ENCODE data around the gene NCOA4. TPM values are rescaled to one million over a fixed set of nuclear protein-coding genes. Genes with fewer than 3 reads are reported as not detected.

Gene NCOA4
- total RNA-seq, 5 donors from 2014 or later (not counting 1 experiment from before 2014, with no cell fraction given), result 60.1 to 86.8 (median 75.3) TPM

DNA sequence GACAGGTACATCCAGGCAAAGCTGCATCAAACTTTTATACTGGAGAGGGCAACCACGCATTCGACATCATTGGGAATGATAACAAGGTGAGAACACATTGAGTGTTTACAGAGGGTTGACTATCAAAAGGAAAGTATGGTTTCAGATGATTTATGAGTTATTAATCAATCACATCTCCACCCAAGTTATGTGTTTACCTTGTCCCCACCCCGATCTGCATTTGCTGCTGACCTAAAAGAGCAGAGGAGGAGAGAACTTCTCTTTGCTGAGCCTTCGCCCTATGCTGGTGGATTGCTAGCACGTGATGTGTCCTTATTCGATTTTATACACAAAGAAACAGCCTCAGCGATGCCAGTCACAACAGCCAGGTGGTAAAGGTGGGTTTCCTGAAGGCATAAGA is 15.8 kb upstream of the NCOA4 start, which contains the start of gene MSMB:
MSMB (minus strand) TSS at position 9 of the 400 bp plus-strand sequence. CDS start 32 bp downstream, outside the sequence.
- DNase-seq (no peak), ATAC-seq (replicated peaks in 1 of 4) (no peak)
- Histone ChIP-seq H3K27me3 (replicated peaks in 1 of 2; ENCODE audit: control insufficient read depth in 2 of 2, extremely low read depth in 1 of 2, insufficient read depth in 2 of 2, low read length in 1 of 2) (peaks cover 0 to 7% of the 10 kb centered on the region in 2 experiments), H3K27ac (ENCODE audit: low read length) (no peak within 1 kb of the TSS), H3K9me3 (no peaks in the 10 kb centered on the region), H3K36me3 (ENCODE audit: control insufficient read depth in 2 of 2, extremely low read depth in 1 of 2, insufficient read depth in 1 of 2, low read length in 1 of 2) (no peaks in the 10 kb centered on the region), H3K4me3 (ENCODE audit: control insufficient read depth in 1 of 2, extremely low read depth in 1 of 2, low read length in 1 of 2) (no peak within 1 kb of the TSS), H3K4me1 (ENCODE audit: control insufficient read depth in 1 of 2, extremely low read depth in 1 of 2, insufficient read depth in 2 of 2, low read length in 2 of 2) (no peaks in the 10 kb centered on the region)
- no peak within 1 kb of the TSS for H3K27ac Mint-ChIP-seq
- ChIA-PET POLR2A (no interaction called here), CTCF (no interaction called here)
- H3K4me3 Mint-ChIP-seq, result no peak within 1 kb of the TSS
- H3K36me3 Mint-ChIP-seq, result no peaks in the 10 kb centered on the region
- H3K4me1 Mint-ChIP-seq, result no peaks in the 10 kb centered on the region
- 83% methylated on average over 1 of the region's 7 CpGs for WGBS (ENCODE audit: insufficient coverage)
- peaks cover 0 to 2% of the 10 kb centered on the region in 2 donors for H3K27me3 Mint-ChIP-seq
- H3K9me3 Mint-ChIP-seq, result no peaks in the 10 kb centered on the region

DNA sequence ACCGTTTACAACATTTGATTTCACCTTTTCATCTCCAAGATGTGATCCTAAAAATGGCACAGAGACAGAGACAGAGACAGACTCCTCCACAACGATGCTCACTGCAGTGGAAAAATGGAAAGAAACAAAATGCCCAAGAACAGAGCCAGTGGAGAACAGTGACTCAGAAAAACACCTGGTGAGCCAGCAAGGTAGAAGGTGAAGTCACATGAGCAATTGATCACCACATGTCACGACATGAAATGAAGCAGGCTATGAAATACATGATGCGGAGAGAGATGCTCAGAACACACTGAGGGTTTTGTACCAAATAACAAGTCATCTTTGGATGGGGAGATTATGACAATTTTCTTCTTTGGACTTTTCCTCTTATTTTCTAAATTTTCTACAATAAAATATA is 12.1 kb upstream of the NCOA4 start:
- ATAC-seq (replicated peaks in 1 of 4), result no peak
- H3K27me3 Mint-ChIP-seq, result peaks cover 0 to 2% of the 10 kb centered on the region in 2 donors
- H3K27me3 ChIP-seq (replicated peaks in 1 of 2; ENCODE audit: control insufficient read depth in 2 of 2, extremely low read depth in 1 of 2, insufficient read depth in 2 of 2, low read length in 1 of 2), result peaks cover 0 to 4% of the 10 kb centered on the region in 2 experiments

DNA sequence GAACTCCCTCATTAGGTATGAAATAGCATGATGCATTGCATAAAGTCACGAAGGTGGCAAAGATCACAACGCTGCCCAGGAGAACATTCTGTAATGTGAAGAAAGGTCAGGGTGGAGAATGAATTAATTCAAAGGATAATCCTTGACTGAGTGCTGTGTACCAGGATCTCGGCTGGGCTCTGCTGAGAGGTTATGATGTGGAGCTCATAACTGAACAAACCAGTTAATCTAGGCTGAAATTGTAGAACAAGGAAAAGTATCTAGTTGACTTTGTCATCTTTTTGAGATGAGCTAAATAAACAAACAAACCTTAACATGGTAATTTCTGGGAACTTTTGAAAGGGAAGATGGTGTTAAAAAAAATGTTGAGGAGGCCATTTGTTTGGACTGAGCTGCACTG is 9.6 kb upstream of the NCOA4 start:
- no peak overlapping the region for H3K27ac Mint-ChIP-seq
- no peak overlapping the region for H3K27ac ChIP-seq (ENCODE audit: low read length)
- no peaks in the 10 kb centered on the region for H3K9me3 ChIP-seq
- peaks cover 0 to 3% of the 10 kb centered on the region in 2 experiments for H3K27me3 ChIP-seq (replicated peaks in 1 of 2; ENCODE audit: control insufficient read depth in 2 of 2, extremely low read depth in 1 of 2, insufficient read depth in 2 of 2, low read length in 1 of 2)
- peaks cover 0 to 2% of the 10 kb centered on the region in 2 experiments for H3K4me1 ChIP-seq (ENCODE audit: control insufficient read depth in 1 of 2, extremely low read depth in 1 of 2, insufficient read depth in 2 of 2, low read length in 2 of 2)
- no peaks in the 10 kb centered on the region for H3K36me3 ChIP-seq (ENCODE audit: control insufficient read depth in 2 of 2, extremely low read depth in 1 of 2, insufficient read depth in 1 of 2, low read length in 1 of 2)
- DNase-seq, result no peak
- POLR2A ChIA-PET, result no interaction called here
- ATAC-seq (replicated peaks in 1 of 4), result no peak
- no peaks in the 10 kb centered on the region for H3K4me1 Mint-ChIP-seq
- H3K4me3 ChIP-seq (ENCODE audit: control insufficient read depth in 1 of 2, extremely low read depth in 1 of 2, low read length in 1 of 2), result no peak overlapping the region
- CTCF ChIA-PET, result no interaction called here
- H3K36me3 Mint-ChIP-seq, result no peaks in the 10 kb centered on the region
- WGBS (ENCODE audit: insufficient coverage), result 84% methylated on average over 3 of the region's 3 CpGs
- H3K9me3 Mint-ChIP-seq, result no peaks in the 10 kb centered on the region
- no peak overlapping the region for H3K4me3 Mint-ChIP-seq
- H3K27me3 Mint-ChIP-seq, result peaks cover 0 to 2% of the 10 kb centered on the region in 2 donors

More for the DNA sequence above, 12.1 kb upstream of the NCOA4 start:
- H3K4me3 Mint-ChIP-seq, result no peak overlapping the region
- Histone ChIP-seq H3K4me1 (ENCODE audit: control insufficient read depth in 1 of 2, extremely low read depth in 1 of 2, insufficient read depth in 2 of 2, low read length in 2 of 2) (no peaks in the 10 kb centered on the region), H3K27ac (ENCODE audit: low read length) (no peak overlapping the region), H3K4me3 (ENCODE audit: control insufficient read depth in 1 of 2, extremely low read depth in 1 of 2, low read length in 1 of 2) (no peak overlapping the region), H3K36me3 (ENCODE audit: control insufficient read depth in 2 of 2, extremely low read depth in 1 of 2, insufficient read depth in 1 of 2, low read length in 1 of 2) (no peaks in the 10 kb centered on the region), H3K9me3 (no peaks in the 10 kb centered on the region)
- no peaks in the 10 kb centered on the region for H3K9me3 Mint-ChIP-seq
- H3K27ac Mint-ChIP-seq, result no peak overlapping the region
- no peak for DNase-seq
- H3K4me1 Mint-ChIP-seq, result no peaks in the 10 kb centered on the region
- CTCF ChIA-PET, result no interaction called here
- no peaks in the 10 kb centered on the region for H3K36me3 Mint-ChIP-seq
- POLR2A ChIA-PET, result no interaction called here
- 67% methylated on average over 1 of the region's 4 CpGs for WGBS (ENCODE audit: insufficient coverage)

DNA sequence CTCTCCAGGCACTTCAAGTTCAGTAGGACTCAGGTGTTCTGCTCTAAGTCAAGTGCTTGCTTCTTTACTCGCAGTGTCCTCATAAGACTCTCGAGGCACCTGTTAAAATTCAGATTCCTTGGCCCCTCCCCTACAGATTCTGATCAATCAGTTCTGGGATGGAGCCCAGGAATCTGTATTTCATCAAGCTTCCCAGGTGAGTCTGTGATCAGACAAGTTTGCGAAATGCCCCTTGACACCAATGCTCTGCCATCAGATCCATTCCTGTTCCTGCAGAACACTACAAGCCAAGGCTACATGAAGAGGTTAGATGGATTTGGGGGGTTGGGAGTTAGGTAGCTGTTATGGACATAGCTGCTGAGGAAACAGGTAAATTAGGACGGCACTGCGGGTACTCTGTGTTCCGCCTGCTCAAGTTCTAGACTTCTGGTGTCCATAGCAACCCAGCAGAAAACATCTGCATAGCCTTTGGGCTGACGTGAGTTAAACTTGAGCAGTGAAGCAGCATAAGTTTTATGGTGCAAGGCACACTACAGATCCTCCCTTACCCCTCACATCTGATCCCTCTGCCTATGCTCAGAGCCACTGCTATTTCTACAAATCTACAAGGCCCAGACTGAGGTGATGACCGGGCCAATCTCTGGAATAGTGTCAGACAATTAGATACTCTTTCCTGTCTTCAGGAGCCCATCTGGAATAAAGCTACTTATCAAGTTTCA is 6.8 kb upstream of the NCOA4 start:
- POLR2A ChIA-PET, result no interaction called here
- Histone ChIP-seq H3K27ac (ENCODE audit: low read length) (no peak overlapping the region), H3K36me3 (ENCODE audit: control insufficient read depth in 2 of 2, extremely low read depth in 1 of 2, insufficient read depth in 1 of 2, low read length in 1 of 2) (no peaks in the 10 kb centered on the region), H3K4me1 (ENCODE audit: control insufficient read depth in 1 of 2, extremely low read depth in 1 of 2, insufficient read depth in 2 of 2, low read length in 2 of 2) (peaks cover 0 to 2% of the 10 kb centered on the region in 2 experiments), H3K27me3 (replicated peaks in 1 of 2; ENCODE audit: control insufficient read depth in 2 of 2, extremely low read depth in 1 of 2, insufficient read depth in 2 of 2, low read length in 1 of 2) (peaks cover 0 to 3% of the 10 kb centered on the region in 2 experiments), H3K4me3 (ENCODE audit: control insufficient read depth in 1 of 2, extremely low read depth in 1 of 2, low read length in 1 of 2) (no peak overlapping the region), H3K9me3 (no peaks in the 10 kb centered on the region)
- Mint-ChIP-seq H3K27ac (no peak overlapping the region), H3K36me3 (no peaks in the 10 kb centered on the region), H3K9me3 (no peaks in the 10 kb centered on the region), H3K4me1 (no peaks in the 10 kb centered on the region), H3K4me3 (no peak overlapping the region), H3K27me3 (peaks cover 0 to 2% of the 10 kb centered on the region in 2 donors)
- ATAC-seq (replicated peaks in 1 of 4), result no peak
- DNase-seq, result no peak
- 88% methylated on average over 5 of the region's 8 CpGs for WGBS (ENCODE audit: insufficient coverage)
- CTCF ChIA-PET, result no interaction called here

DNA sequence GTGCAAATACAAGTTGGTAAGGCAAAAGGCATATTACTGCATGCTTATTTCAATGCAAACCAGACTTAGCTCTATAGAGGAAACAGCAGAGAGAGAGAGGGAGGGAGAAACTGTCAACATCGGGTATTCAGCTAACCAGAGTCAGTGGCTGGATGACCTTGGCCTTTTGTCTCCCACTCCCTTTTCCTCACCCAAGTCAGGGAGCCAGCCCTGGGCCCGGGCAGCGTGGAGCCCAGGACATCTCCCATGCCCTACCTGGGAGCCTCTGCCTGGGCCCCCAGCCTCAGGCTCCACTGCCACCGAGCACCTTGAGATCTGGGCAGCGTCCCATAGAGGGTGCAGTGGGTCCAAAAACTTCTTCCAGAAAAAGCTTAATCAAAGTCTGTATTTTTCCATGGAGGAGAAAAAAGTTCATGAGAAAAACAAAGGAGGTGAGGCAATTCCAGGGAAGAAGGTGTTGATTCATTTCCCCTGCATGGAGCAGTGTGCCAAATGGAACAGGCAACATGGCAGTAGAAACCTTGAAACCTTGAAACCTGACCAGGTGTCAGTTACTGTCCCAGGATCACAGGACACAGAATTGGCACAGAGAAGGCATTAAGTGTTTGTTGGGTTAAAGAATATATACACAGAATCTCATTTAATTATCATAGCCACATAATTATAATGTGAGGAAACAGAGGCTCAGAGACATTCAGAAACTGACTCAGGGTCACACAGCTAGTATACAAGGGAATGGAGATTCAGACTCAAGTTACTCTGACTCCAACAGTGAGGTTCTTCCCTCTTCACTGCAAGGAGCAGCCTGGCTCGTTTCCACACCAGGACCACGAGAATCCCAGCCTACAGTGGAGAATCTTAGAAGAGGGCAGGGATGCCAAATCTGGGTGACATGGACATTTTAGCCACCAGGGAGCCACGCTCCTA is 5.8 kb upstream of the NCOA4 start:
- no CpG with 5 or more reads among the region's 8 CpGs for WGBS (ENCODE audit: insufficient coverage)
- ATAC-seq (replicated peaks in 1 of 4) (no peak), DNase-seq (no peak)
- H3K27me3 Mint-ChIP-seq, result peaks cover 0 to 2% of the 10 kb centered on the region in 2 donors
- H3K4me1 ChIP-seq (ENCODE audit: control insufficient read depth in 1 of 2, extremely low read depth in 1 of 2, insufficient read depth in 2 of 2, low read length in 2 of 2), result peaks cover 0 to 2% of the 10 kb centered on the region in 2 experiments
- no peak overlapping the region for H3K27ac Mint-ChIP-seq
- H3K4me1 Mint-ChIP-seq, result peaks cover 3 to 4% (median 3%) of the 10 kb centered on the region in 3 donors
- H3K27ac ChIP-seq (ENCODE audit: low read length), result no peak overlapping the region
- ChIA-PET POLR2A (no interaction called here), CTCF (no interaction called here)
- H3K36me3 Mint-ChIP-seq, result no peaks in the 10 kb centered on the region
- peaks cover 0 to 3% of the 10 kb centered on the region in 2 experiments for H3K27me3 ChIP-seq (replicated peaks in 1 of 2; ENCODE audit: control insufficient read depth in 2 of 2, extremely low read depth in 1 of 2, insufficient read depth in 2 of 2, low read length in 1 of 2)
- H3K4me3 ChIP-seq (ENCODE audit: control insufficient read depth in 1 of 2, extremely low read depth in 1 of 2, low read length in 1 of 2), result no peak overlapping the region
- no peak overlapping the region for H3K4me3 Mint-ChIP-seq
- H3K9me3 Mint-ChIP-seq, result no peaks in the 10 kb centered on the region
- no peaks in the 10 kb centered on the region for H3K9me3 ChIP-seq
- no peaks in the 10 kb centered on the region for H3K36me3 ChIP-seq (ENCODE audit: control insufficient read depth in 2 of 2, extremely low read depth in 1 of 2, insufficient read depth in 1 of 2, low read length in 1 of 2)

DNA sequence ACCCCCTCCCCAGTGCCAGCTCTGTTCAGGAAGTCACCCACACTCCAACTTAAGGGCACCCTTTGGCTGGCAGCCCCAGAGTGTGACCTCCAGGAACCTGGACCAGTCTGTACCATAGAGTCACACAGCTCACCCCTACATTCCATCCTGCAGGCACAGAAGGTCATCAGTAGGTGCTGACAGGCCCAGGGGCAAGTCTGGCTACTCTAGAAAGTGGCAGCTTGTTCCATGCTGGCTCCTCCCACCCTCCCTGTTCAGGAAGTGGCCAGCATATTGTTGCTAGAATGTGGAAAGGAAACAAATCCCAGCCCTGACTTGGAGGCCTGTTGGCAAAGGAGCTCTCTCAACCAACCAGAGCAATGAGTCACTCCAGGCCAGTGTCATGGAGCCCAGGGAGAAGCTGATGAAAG is 3.2 kb upstream of the NCOA4 start:
- no peak overlapping the region for H3K4me3 Mint-ChIP-seq
- no peak for DNase-seq
- H3K36me3 Mint-ChIP-seq, result no peaks in the 10 kb centered on the region
- POLR2A ChIA-PET, result no interaction called here
- no peak overlapping the region for H3K27ac Mint-ChIP-seq
- no peaks in the 10 kb centered on the region for H3K27me3 Mint-ChIP-seq
- no peak for ATAC-seq (replicated peaks in 1 of 4)
- H3K4me1 ChIP-seq (ENCODE audit: control insufficient read depth in 1 of 2, extremely low read depth in 1 of 2, insufficient read depth in 2 of 2, low read length in 2 of 2), result peaks cover 13 to 22% of the 10 kb centered on the region in 2 experiments
- no peaks in the 10 kb centered on the region for H3K36me3 ChIP-seq (ENCODE audit: control insufficient read depth in 2 of 2, extremely low read depth in 1 of 2, insufficient read depth in 1 of 2, low read length in 1 of 2)
- no peak overlapping the region for H3K27ac ChIP-seq (ENCODE audit: low read length)
- H3K4me3 ChIP-seq (ENCODE audit: control insufficient read depth in 1 of 2, extremely low read depth in 1 of 2, low read length in 1 of 2), result no peak overlapping the region
- H3K27me3 ChIP-seq (replicated peaks in 1 of 2; ENCODE audit: control insufficient read depth in 2 of 2, extremely low read depth in 1 of 2, insufficient read depth in 2 of 2, low read length in 1 of 2), result peaks cover 0 to 3% of the 10 kb centered on the region in 2 experiments
- no peaks in the 10 kb centered on the region for H3K9me3 ChIP-seq
- peaks cover 20 to 24% (median 21%) of the 10 kb centered on the region in 3 donors for H3K4me1 Mint-ChIP-seq
- no peaks in the 10 kb centered on the region for H3K9me3 Mint-ChIP-seq
- CTCF ChIA-PET, result interaction anchor here in 1 of 2 donors (0.5 kb wide), 1 partner anchor 60 kb away, joined by 5 read pairs; no protein-coding TSS in a partner anchor
